ENCODE data around the gene SSH2. TPM values are rescaled to one million over a fixed set of nuclear protein-coding genes. Genes with fewer than 3 reads are reported as not detected.

SSH2 gene
- total and polyA plus RNA-seq, 9 of the 15 experiments (the other 6 are each of a cell fraction or from before 2014, with no cell fraction given) = 3.9 to 16.1 (median 10.2) TPM

DNA sequence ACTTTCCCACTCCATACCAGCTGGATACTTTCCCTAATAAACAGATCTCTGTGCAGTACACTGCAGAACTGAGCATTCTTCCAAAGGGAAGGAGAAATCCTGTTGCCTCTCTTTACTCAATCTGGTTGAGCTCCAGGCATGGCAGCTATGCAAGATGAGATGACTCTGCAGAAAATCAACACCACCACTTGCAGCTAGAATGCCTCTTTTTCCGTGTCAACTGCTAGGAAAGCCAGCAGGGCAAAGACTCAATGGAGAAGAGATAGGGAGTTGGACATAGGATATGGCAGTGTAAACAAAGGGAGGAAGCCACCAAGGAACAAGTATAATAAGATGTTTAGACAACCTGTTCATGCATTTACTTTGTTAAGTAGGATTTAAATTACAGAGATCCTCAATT is 266.9 kb downstream of the SSH2 start (continued):
- TF ChIP-seq, protein P1, sequence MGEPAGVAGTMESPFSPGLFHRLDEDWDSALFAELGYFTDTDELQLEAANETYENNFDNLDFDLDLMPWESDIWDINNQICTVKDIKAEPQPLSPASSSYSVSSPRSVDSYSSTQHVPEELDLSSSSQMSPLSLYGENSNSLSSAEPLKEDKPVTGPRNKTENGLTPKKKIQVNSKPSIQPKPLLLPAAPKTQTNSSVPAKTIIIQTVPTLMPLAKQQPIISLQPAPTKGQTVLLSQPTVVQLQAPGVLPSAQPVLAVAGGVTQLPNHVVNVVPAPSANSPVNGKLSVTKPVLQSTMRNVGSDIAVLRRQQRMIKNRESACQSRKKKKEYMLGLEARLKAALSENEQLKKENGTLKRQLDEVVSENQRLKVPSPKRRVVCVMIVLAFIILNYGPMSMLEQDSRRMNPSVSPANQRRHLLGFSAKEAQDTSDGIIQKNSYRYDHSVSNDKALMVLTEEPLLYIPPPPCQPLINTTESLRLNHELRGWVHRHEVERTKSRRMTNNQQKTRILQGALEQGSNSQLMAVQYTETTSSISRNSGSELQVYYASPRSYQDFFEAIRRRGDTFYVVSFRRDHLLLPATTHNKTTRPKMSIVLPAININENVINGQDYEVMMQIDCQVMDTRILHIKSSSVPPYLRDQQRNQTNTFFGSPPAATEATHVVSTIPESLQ (CRISPR knock-in tag; IDR thresholded peaks at IDR 0.05) = no peak
- TF ChIP-seq SAP30 (IDR thresholded peaks at IDR 0.05; ENCODE audit: borderline replicate concordance, insufficient read depth, low read depth, low read length, poor library complexity, severe bottlenecking) = no peak
- TF ChIP-seq PURB (CRISPR knock-in tag; IDR thresholded peaks at IDR 0.05; ENCODE audit: low read depth) = no peak
- no peak for TF ChIP-seq XRCC4 (IDR thresholded peaks at IDR 0.05; ENCODE audit: extremely low read depth, insufficient read depth, insufficient read length)
- TF ChIP-seq KDM4B (IDR thresholded peaks at IDR 0.05; ENCODE audit: borderline replicate concordance in 2 of 2, low read depth in 1 of 2) = no peak
- TF ChIP-seq, protein P2, sequence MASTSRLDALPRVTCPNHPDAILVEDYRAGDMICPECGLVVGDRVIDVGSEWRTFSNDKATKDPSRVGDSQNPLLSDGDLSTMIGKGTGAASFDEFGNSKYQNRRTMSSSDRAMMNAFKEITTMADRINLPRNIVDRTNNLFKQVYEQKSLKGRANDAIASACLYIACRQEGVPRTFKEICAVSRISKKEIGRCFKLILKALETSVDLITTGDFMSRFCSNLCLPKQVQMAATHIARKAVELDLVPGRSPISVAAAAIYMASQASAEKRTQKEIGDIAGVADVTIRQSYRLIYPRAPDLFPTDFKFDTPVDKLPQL (IDR thresholded peaks at IDR 0.05; ENCODE audit: extremely low read depth, insufficient read length) = no peak
- TF ChIP-seq EGR1 (conservative IDR thresholded peaks at IDR 0.05) = no peak
- TF ChIP-seq ZNF717 (CRISPR knock-in tag; IDR thresholded peaks at IDR 0.05) = no peak
- TF ChIP-seq RUNX1 (IDR thresholded peaks at IDR 0.05; ENCODE audit: low read depth) = no peak
- TF ChIP-seq, protein P3, sequence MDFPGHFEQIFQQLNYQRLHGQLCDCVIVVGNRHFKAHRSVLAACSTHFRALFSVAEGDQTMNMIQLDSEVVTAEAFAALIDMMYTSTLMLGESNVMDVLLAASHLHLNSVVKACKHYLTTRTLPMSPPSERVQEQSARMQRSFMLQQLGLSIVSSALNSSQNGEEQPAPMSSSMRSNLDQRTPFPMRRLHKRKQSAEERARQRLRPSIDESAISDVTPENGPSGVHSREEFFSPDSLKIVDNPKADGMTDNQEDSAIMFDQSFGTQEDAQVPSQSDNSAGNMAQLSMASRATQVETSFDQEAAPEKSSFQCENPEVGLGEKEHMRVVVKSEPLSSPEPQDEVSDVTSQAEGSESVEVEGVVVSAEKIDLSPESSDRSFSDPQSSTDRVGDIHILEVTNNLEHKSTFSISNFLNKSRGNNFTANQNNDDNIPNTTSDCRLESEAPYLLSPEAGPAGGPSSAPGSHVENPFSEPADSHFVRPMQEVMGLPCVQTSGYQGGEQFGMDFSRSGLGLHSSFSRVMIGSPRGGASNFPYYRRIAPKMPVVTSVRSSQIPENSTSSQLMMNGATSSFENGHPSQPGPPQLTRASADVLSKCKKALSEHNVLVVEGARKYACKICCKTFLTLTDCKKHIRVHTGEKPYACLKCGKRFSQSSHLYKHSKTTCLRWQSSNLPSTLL (IDR thresholded peaks at IDR 0.05) = no peak
- no peak for TF ChIP-seq ZBTB17 (CRISPR knock-in tag; IDR thresholded peaks at IDR 0.05)
- peak; percentile 62; the same call in 1 of the 2 replicates for TF ChIP-seq BACH1 (tag; IDR thresholded peaks at IDR 0.05)
- TF ChIP-seq CBX2 (IDR thresholded peaks at IDR 0.05; ENCODE audit: insufficient read depth, low read length, poor library complexity, severe bottlenecking) = no peak
- peak; percentile 98 for TF ChIP-seq ZNF316 (IDR thresholded peaks at IDR 0.05)
- TF ChIP-seq ELF4 (CRISPR knock-in tag; IDR thresholded peaks at IDR 0.05) = peak; percentile 71; the same call in 1 of the 2 replicates
- no peak for TF ChIP-seq ZNF212 (CRISPR knock-in tag; IDR thresholded peaks at IDR 0.05)
- peak; percentile 48; the same call in 1 of the 2 replicates for TF ChIP-seq CTBP1 (IDR thresholded peaks at IDR 0.05; ENCODE audit: borderline replicate concordance)
- TF ChIP-seq MCM2 (IDR thresholded peaks at IDR 0.05; ENCODE audit: low read depth) = no peak
- no peak for TF ChIP-seq U2AF1 (optimal IDR thresholded peaks at IDR 0.05; ENCODE audit: low read depth, low read length)
- no peak for TF ChIP-seq MCM5 (IDR thresholded peaks at IDR 0.05; ENCODE audit: low read depth)
- TF ChIP-seq CBX5 (IDR thresholded peaks at IDR 0.05; ENCODE audit: borderline replicate concordance, low read depth) = no peak
- 0 out of 2 replicates have a peak, but pooled peaks have one; percentile 35 for TF ChIP-seq SMAD4 (CRISPR knock-in tag; conservative IDR thresholded peaks at IDR 0.05)
- TF ChIP-seq SIN3A (IDR thresholded peaks at IDR 0.05; ENCODE audit: borderline replicate concordance in 2 of 2, control insufficient read depth in 1 of 2, low read depth in 2 of 2, low read length in 2 of 2) = no peak
- TF ChIP-seq, protein P4, sequence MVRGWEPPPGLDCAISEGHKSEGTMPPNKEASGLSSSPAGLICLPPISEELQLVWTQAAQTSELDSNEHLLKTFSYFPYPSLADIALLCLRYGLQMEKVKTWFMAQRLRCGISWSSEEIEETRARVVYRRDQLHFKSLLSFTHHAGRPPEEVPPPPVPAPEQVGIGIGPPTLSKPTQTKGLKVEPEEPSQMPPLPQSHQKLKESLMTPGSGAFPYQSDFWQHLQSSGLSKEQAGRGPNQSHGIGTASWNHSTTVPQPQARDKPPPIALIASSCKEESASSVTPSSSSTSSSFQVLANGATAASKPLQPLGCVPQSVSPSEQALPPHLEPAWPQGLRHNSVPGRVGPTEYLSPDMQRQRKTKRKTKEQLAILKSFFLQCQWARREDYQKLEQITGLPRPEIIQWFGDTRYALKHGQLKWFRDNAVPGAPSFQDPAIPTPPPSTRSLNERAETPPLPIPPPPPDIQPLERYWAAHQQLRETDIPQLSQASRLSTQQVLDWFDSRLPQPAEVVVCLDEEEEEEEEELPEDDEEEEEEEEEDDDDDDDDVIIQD (CRISPR knock-in tag; IDR thresholded peaks at IDR 0.05) = no peak
